H9 (cell line): ENCODE measurements around the gene TANGO6. TPM values are rescaled to one million over a fixed set of nuclear protein-coding genes. Genes with fewer than 3 reads are reported as not detected.

Experiments
- DNase-seq: peaks from one replicate; pipeline ENCODE4 v3.0.0-alpha.2; 2017
- H2AFZ ChIP-seq: one replicate; pipeline ENCODE4 v1.6.1; 2013; ENCODE audit warnings: mild to moderate bottlenecking, low read length, control low read depth, moderate library complexity
- H2AK5ac ChIP-seq: 2 replicates; pipeline ENCODE4 v1.6.1; 2013; ENCODE audit warnings: low read length, control low read depth, mixed read lengths; ENCODE audit not compliant: insufficient read length
- H2BK120ac ChIP-seq: one replicate; pipeline ENCODE4 v1.6.1; 2013; ENCODE audit warnings: low read depth, mild to moderate bottlenecking, low read length, control low read depth, inconsistent platforms; ENCODE audit not compliant: poor library complexity, severe bottlenecking
- H2BK12ac ChIP-seq: 2 replicates; pipeline ENCODE4 v1.6.1; 2013; ENCODE audit warnings: low read length, control low read depth, mixed read lengths, low read depth; ENCODE audit not compliant: insufficient read length
- H2BK15ac ChIP-seq: 2 replicates; pipeline ENCODE4 v1.6.1; 2013; ENCODE audit warnings: low read depth, low read length, control low read depth
- H2BK20ac ChIP-seq: one replicate; pipeline ENCODE4 v1.6.1; 2013; ENCODE audit warnings: low read depth, mild to moderate bottlenecking, low read length, control low read depth, inconsistent platforms; ENCODE audit not compliant: poor library complexity, severe bottlenecking
- H2BK5ac ChIP-seq: 2 replicates; pipeline ENCODE4 v1.6.1; 2013; ENCODE audit warnings: low read length, control low read depth, mixed read lengths; ENCODE audit not compliant: insufficient read length
- H3K14ac ChIP-seq: 2 replicates; pipeline ENCODE4 v1.6.1; 2013; ENCODE audit warnings: low read length, control low read depth; ENCODE audit not compliant: insufficient read depth
- H3K18ac ChIP-seq: 2 replicates; pipeline ENCODE4 v1.6.1; 2013; ENCODE audit warnings: low read depth, mild to moderate bottlenecking, mixed read lengths, low read length, control low read depth; ENCODE audit not compliant: insufficient read length
- H3K23ac ChIP-seq: 2 replicates; pipeline ENCODE4 v1.6.1; 2013; ENCODE audit warnings: low read length, control low read depth, mixed read lengths, low read depth; ENCODE audit not compliant: insufficient read length
- H3K23me2 ChIP-seq: 2 replicates; pipeline ENCODE4 v1.6.1; 2013; ENCODE audit warnings: low read depth, mild to moderate bottlenecking, mixed read lengths, low read length, control low read depth; ENCODE audit not compliant: insufficient read length, poor library complexity, severe bottlenecking
- H3K27ac ChIP-seq: 2 replicates; pipeline ENCODE4 v1.5.1; 2013; ENCODE audit warnings: low read length, control low read depth, mixed read lengths, low read depth; ENCODE audit not compliant: insufficient read length
- H3K27me3 ChIP-seq: 2 replicates; pipeline ENCODE4 v1.6.1; 2013; ENCODE audit warnings: low read length, control low read depth, inconsistent platforms; ENCODE audit not compliant: insufficient read depth
- H3K4ac ChIP-seq: 2 replicates; pipeline ENCODE4 v1.6.1; 2013; ENCODE audit warnings: low read depth, mild to moderate bottlenecking, control low read depth, inconsistent platforms, low read length, moderate library complexity
- H3K4me1 ChIP-seq: 2 replicates; pipeline ENCODE4 v1.6.1; 2013; ENCODE audit warnings: low read length, control low read depth, inconsistent platforms; ENCODE audit not compliant: insufficient read depth
- H3K4me2 ChIP-seq: 2 replicates; pipeline ENCODE4 v1.6.1; 2013; ENCODE audit warnings: low read length, control low read depth, mixed read lengths; ENCODE audit not compliant: insufficient read length, insufficient read depth
- H3K56ac ChIP-seq: 2 replicates; pipeline ENCODE4 v1.6.1; 2013; ENCODE audit warnings: low read depth, mild to moderate bottlenecking, mixed read lengths, low read length, control low read depth; ENCODE audit not compliant: insufficient read length
- H3K79me1 ChIP-seq: 2 replicates; pipeline ENCODE4 v1.6.1; 2013; ENCODE audit warnings: low read depth, mild to moderate bottlenecking, moderate library complexity, low read length, control low read depth, inconsistent platforms; ENCODE audit not compliant: insufficient read depth, poor library complexity, severe bottlenecking
- H3K79me2 ChIP-seq: 2 replicates; pipeline ENCODE4 v1.6.1; 2013; ENCODE audit warnings: low read length, control low read depth, inconsistent platforms; ENCODE audit not compliant: insufficient read depth
- H3K9ac ChIP-seq: 2 replicates; pipeline ENCODE4 v1.6.1; 2013; ENCODE audit warnings: low read length, control low read depth, mixed read lengths; ENCODE audit not compliant: insufficient read length; ENCODE audit errors: extremely low read depth
- H3K9me3 ChIP-seq: one replicate; pipeline ENCODE4 v1.6.1; 2013; ENCODE audit warnings: low read depth, low read length, inconsistent platforms; ENCODE audit not compliant: control insufficient read depth
- H3T11ph ChIP-seq: one replicate; pipeline ENCODE4 v1.6.1; 2013; ENCODE audit warnings: mild to moderate bottlenecking, low read length, control low read depth, inconsistent platforms
- H4K20me1 ChIP-seq: one replicate; pipeline ENCODE4 v1.6.1; 2013; ENCODE audit not compliant: control insufficient read depth, insufficient read length, insufficient read depth
- H4K5ac ChIP-seq: 2 replicates; pipeline ENCODE4 v1.6.1; 2013; ENCODE audit warnings: low read depth, mild to moderate bottlenecking, mixed read lengths, low read length, control low read depth; ENCODE audit not compliant: insufficient read length
- H4K8ac ChIP-seq: replicated peaks from 2 replicates; pipeline ENCODE4 v1.6.1; 2013; ENCODE audit warnings: low read length, control low read depth, mixed read lengths, low read depth; ENCODE audit not compliant: insufficient read length
- H4K91ac ChIP-seq: 2 replicates; pipeline ENCODE4 v1.6.1; 2013; ENCODE audit warnings: low read depth, mild to moderate bottlenecking, moderate library complexity, mixed read lengths, low read length, control low read depth; ENCODE audit not compliant: insufficient read length
- H3K27ac Mint-ChIP-seq, 3 experiments: 2 replicates in 2 of 3; 3 replicates in 1 of 3; pipeline ENCODE4 v1.8.0; 2020 to 2021; ENCODE audit warnings: mixed read lengths in 3 of 3, mild to moderate bottlenecking in 1 of 3, moderate library complexity in 1 of 3
- H3K27me3 Mint-ChIP-seq: 2 replicates; pipeline ENCODE4 v1.8.0; 2021; ENCODE audit warnings: low read depth, mild to moderate bottlenecking, moderate library complexity, mixed read lengths
- H3K36me3 Mint-ChIP-seq, 3 experiments: 2 replicates in 2 of 3; 3 replicates in 1 of 3; pipeline ENCODE4 v1.8.0; 2020 to 2021; ENCODE audit warnings: low read depth in 3 of 3, mixed read lengths in 3 of 3; ENCODE audit not compliant: insufficient read depth in 1 of 3
- H3K4me1 Mint-ChIP-seq, 2 experiments: 2 replicates each; pipeline ENCODE4 v1.8.0; 2020; ENCODE audit warnings: mixed read lengths in 2 of 2
- H3K4me3 Mint-ChIP-seq, 2 experiments: 2 replicates in 1 of 2; 3 replicates in 1 of 2; pipeline ENCODE4 v1.8.0; 2020 to 2021; ENCODE audit warnings: mild to moderate bottlenecking in 2 of 2, mixed read lengths in 2 of 2, moderate library complexity in 1 of 2
- H3K9me3 Mint-ChIP-seq, 2 experiments: 2 replicates in 1 of 2; 3 replicates in 1 of 2; pipeline ENCODE4 v1.8.0; 2020; ENCODE audit warnings: mild to moderate bottlenecking in 2 of 2, mixed read lengths in 2 of 2, moderate library complexity in 1 of 2
- WGBS: extraction: QIAGEN DNeasy Blood & Tissue Kit; methylation state at CpG from one replicate; pipeline ENCODE4 v1.1.7; 2013; ENCODE audit warnings: missing lambda C conversion rate, low lambda C conversion rate, mixed read lengths; ENCODE audit not compliant: insufficient read length; ENCODE audit errors: extremely low coverage; 5-methylcytosine and 5-hydroxymethylcytosine counted together
- total RNA-seq: library from RNA; stranded (reverse); gene quantifications from 2 replicates; pipeline ENCODE4 v1.2.1, GENCODE V29; 2021
- TF ChIP-seq, protein P1 (sequence below): fragments of 200-600 bp; sonication (generic); conservative IDR thresholded peaks from 3 replicates; pipeline ENCODE4 v1.8.0; 2021; ENCODE audit warnings: antibody characterized with exemption, mild to moderate bottlenecking

TANGO6 gene
- total RNA-seq, 1 experiment from 2014 or later = 12.0 TPM

DNA sequence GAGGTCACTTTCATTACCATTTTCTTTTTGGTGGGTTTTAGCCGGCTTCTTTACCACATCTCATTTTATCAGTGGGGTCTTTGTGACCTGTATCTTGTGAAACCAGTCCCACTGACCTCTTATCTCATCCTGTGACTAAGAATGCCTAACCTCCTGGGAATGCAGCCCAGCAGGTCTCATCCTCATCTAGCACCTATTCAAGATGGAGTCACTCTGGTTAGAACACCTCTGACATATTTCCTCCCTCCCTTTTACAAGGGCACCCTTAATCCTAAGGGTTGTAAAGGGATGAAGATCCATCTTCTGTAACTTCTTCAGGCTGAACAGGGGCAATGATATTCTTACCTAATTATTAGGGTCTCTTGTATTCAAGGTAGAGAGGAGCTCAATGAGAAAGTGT is 154.2 kb downstream of the TANGO6 start:
- no peak overlapping the region for H4K5ac ChIP-seq
- peaks cover 6% of the 10 kb centered on the region for H3K9me3 ChIP-seq
- no peaks in the 10 kb centered on the region for H3K79me2 ChIP-seq
- H3K23me2 ChIP-seq = no peaks in the 10 kb centered on the region
- H3K56ac ChIP-seq = no peak overlapping the region
- H2BK120ac ChIP-seq = no peak overlapping the region
- no peak overlapping the region for H2AK5ac ChIP-seq
- Mint-ChIP-seq H3K4me3 (no peak overlapping the region), H3K36me3 (peaks cover 15 to 25% (median 16%) of the 10 kb centered on the region in 3 experiments), H3K27me3 (no peaks in the 10 kb centered on the region), H3K4me1 (peaks cover 36 to 39% of the 10 kb centered on the region in 2 experiments), H3K9me3 (peaks cover 13 to 24% of the 10 kb centered on the region in 2 experiments), H3K27ac (no peak overlapping the region)
- H3T11ph ChIP-seq = no peak overlapping the region
- no CpG with 5 or more reads among the region's 1 CpG for WGBS
- no peak overlapping the region for H2BK15ac ChIP-seq
- no peak overlapping the region for H2BK12ac ChIP-seq
- H3K4me2 ChIP-seq = no peak overlapping the region
- H3K4me1 ChIP-seq = peaks cover 10% of the 10 kb centered on the region; the same call in 1 of the 2 replicates
- no peak overlapping the region for H3K18ac ChIP-seq
- H4K20me1 ChIP-seq = no peaks in the 10 kb centered on the region
- no peak overlapping the region for H3K4ac ChIP-seq
- H2AFZ ChIP-seq = no peak overlapping the region
- no peak overlapping the region for H4K8ac ChIP-seq
- H3K23ac ChIP-seq = no peak overlapping the region
- no peaks in the 10 kb centered on the region for H3K79me1 ChIP-seq
- no peak overlapping the region for H2BK20ac ChIP-seq
- TF ChIP-seq, protein P1, sequence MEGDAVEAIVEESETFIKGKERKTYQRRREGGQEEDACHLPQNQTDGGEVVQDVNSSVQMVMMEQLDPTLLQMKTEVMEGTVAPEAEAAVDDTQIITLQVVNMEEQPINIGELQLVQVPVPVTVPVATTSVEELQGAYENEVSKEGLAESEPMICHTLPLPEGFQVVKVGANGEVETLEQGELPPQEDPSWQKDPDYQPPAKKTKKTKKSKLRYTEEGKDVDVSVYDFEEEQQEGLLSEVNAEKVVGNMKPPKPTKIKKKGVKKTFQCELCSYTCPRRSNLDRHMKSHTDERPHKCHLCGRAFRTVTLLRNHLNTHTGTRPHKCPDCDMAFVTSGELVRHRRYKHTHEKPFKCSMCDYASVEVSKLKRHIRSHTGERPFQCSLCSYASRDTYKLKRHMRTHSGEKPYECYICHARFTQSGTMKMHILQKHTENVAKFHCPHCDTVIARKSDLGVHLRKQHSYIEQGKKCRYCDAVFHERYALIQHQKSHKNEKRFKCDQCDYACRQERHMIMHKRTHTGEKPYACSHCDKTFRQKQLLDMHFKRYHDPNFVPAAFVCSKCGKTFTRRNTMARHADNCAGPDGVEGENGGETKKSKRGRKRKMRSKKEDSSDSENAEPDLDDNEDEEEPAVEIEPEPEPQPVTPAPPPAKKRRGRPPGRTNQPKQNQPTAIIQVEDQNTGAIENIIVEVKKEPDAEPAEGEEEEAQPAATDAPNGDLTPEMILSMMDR = no peak
- H3K27ac ChIP-seq = no peak overlapping the region
- H4K91ac ChIP-seq = no peak overlapping the region
- no peak overlapping the region for H3K14ac ChIP-seq
- no peak overlapping the region for H2BK5ac ChIP-seq
- no peaks in the 10 kb centered on the region for H3K27me3 ChIP-seq
- no peak overlapping the region for H3K9ac ChIP-seq
- DNase-seq = no peak
